Measurements from ENCODE around the gene CHI3L2. TPM values are rescaled to one million over a fixed set of nuclear protein-coding genes. Genes with fewer than 3 reads are reported as not detected.
A peak's percentile ranks its signal among the peaks of the same experiment; 100 is the strongest.

CHI3L2 gene
- total and polyA plus RNA-seq, 11 donors, result 1.0 to 23.0 (median 2.1) TPM; not detected in 1

DNA sequence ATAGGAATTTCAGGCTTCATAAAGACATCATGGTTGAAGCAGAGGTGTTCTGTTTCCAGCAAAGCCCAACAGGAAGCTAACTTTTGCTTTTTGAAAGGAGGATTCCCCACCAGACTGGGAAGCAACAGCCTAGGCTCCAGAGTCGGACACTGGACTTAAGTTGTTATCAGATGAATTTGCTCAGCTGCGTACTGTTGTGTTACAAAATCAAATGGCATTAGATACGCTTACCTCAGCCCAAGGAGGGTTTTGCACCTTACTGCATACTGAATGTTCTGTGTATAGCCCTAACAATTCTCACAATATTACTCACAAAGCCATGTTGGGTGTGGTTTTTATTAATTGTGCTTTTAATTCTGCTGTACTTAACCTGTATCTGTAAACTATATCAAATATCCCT is 62.6 kb downstream of the CHI3L2 start:
- Histone ChIP-seq H3K4me3 (no peak overlapping the region), H3K4me1 (no peaks in the 10 kb centered on the region), H3K27me3 (peaks cover 0 to 11% (median 0%) of the 10 kb centered on the region in 9 donors), H3K27ac (no peak overlapping the region), H3K9me3 (no peaks in the 10 kb centered on the region), H3K36me3 (no peaks in the 10 kb centered on the region)
- ATAC-seq (no peak), DNase-seq (no peak)
- no peak for TF ChIP-seq POLR2A (IDR thresholded peaks at IDR 0.05)
- TF ChIP-seq CTCF (IDR thresholded peaks at IDR 0.05), result no peak
- 57 to 71% (median 61%) methylated on average over 3 of the region's 3 CpGs for WGBS, 4 donors
- intact Hi-C loops (cut with DNase I), result no loop called here

- Histone ChIP-seq H3K36me3 (no peaks in the 10 kb centered on the region), H3K4me1 (no peaks in the 10 kb centered on the region), H3K4me3 (no peak within 1 kb of the TSS), H3K9me3 (no peaks in the 10 kb centered on the region), H3K27me3 (peaks cover 0 to 7% (median 0%) of the 10 kb centered on the region in 9 donors), H3K27ac (no peak within 1 kb of the TSS)
- TF ChIP-seq POLR2A (IDR thresholded peaks at IDR 0.05) (no peak), CTCF (IDR thresholded peaks at IDR 0.05) (no peak)
- peak; percentile 26 to 72 (median 53) for ATAC-seq
- WGBS, 4 donors, result 26 to 42% (median 35%) methylated on average over 7 of the region's 7 CpGs
- DNase-seq, result peak in 3 of 5 donors; percentile 25 to 39 (median 37)
- intact Hi-C loops (cut with DNase I), result no loop called here
Measured at GRCh38 chr1:111290630-111291029, 63.1 kb downstream of the CHI3L2 start, which contains the start of gene CHIA. CHIA (plus strand) TSS chr1:111290851; CDS start chr1:111310468, 19,617 bp downstream.

Other genes with a start within 250 kb of the CHI3L2 start
- gene DRAM2, start 87.6 kb upstream of the CHI3L2 start, total RNA-seq, result 10 to 100 TPM; 32.1 to 49.8 (median 36.6) TPM
- gene DRAM2, start 87.6 kb upstream of the CHI3L2 start, polyA plus RNA-seq, result 10 to 100 TPM; 27.1 to 37.7 TPM
- gene CEPT1, start 87.5 kb upstream of the CHI3L2 start, total RNA-seq, result 10 to 100 TPM in 6 of 9 donors, 1 to 10 TPM in 3; 7.4 to 26.9 (median 11.6) TPM
- 10 to 100 TPM in 1 of 2 donors, 1 to 10 TPM in 1; 7.7 to 11.6 TPM for gene CEPT1, start 87.5 kb upstream of the CHI3L2 start, polyA plus RNA-seq
- 10 to 100 TPM in 1 of 9 donors, 1 to 10 TPM in 7, under 1 TPM in 1; 0.96 to 23.9 (median 2.3) TPM for gene DENND2D, start 27.1 kb upstream of the CHI3L2 start, total RNA-seq
- 1 to 10 TPM in 1 of 2 donors, under 1 TPM in 1; 0.99 to 1.2 TPM for gene DENND2D, start 27.1 kb upstream of the CHI3L2 start, polyA plus RNA-seq
- gene CHIA, start 63.1 kb downstream of the CHI3L2 start, total RNA-seq, result under 1 TPM in 1 of 9 donors, not detected in 8; 0.61 TPM
- gene CHIA, start 63.1 kb downstream of the CHI3L2 start, polyA plus RNA-seq, result under 1 TPM in 1 of 2 donors, not detected in 1; 0.10 TPM
- gene OVGP1, start 200.0 kb downstream of the CHI3L2 start, total RNA-seq, result 1 to 10 TPM in 1 of 9 donors, under 1 TPM in 8; 0.30 to 1.4 (median 0.63) TPM
- gene OVGP1, start 200.0 kb downstream of the CHI3L2 start, polyA plus RNA-seq, result under 1 TPM; 0.28 to 0.61 TPM
- gene WDR77, start 221.5 kb downstream of the CHI3L2 start, total RNA-seq, result 10 to 100 TPM; 30.5 to 48.4 (median 34.0) TPM
- gene WDR77, start 221.5 kb downstream of the CHI3L2 start, polyA plus RNA-seq, result 10 to 100 TPM; 25.6 to 64.3 TPM
- gene ATP5PB, start 221.8 kb downstream of the CHI3L2 start, total RNA-seq, result 100 to 1,000 TPM; 394 to 878 (median 625) TPM
- gene ATP5PB, start 221.8 kb downstream of the CHI3L2 start, polyA plus RNA-seq, result 100 to 1,000 TPM; 563 to 710 TPM
- 10 to 100 TPM in 2 of 9 donors, 1 to 10 TPM in 7; 2.3 to 45.1 (median 6.5) TPM for gene C1orf162, start 246.3 kb downstream of the CHI3L2 start, total RNA-seq
- 1 to 10 TPM; 6.8 to 9.3 TPM for gene C1orf162, start 246.3 kb downstream of the CHI3L2 start, polyA plus RNA-seq

Measured in heart left ventricle (tissue), 16 donors.